ENCODE measurements around the gene NSD1. TPM values are rescaled to one million over a fixed set of nuclear protein-coding genes. Genes with fewer than 3 reads are reported as not detected.
A peak's percentile ranks its signal among the peaks of the same experiment; 100 is the strongest.
"Not testable (repeated sequence)": the region's sequence is repeated elsewhere in the genome, so short reads cannot be mapped to it uniquely, and the experiment has no call there.

Gene NSD1
- total RNA-seq, 1 donor from 2014 or later: 22.4 TPM

DNA sequence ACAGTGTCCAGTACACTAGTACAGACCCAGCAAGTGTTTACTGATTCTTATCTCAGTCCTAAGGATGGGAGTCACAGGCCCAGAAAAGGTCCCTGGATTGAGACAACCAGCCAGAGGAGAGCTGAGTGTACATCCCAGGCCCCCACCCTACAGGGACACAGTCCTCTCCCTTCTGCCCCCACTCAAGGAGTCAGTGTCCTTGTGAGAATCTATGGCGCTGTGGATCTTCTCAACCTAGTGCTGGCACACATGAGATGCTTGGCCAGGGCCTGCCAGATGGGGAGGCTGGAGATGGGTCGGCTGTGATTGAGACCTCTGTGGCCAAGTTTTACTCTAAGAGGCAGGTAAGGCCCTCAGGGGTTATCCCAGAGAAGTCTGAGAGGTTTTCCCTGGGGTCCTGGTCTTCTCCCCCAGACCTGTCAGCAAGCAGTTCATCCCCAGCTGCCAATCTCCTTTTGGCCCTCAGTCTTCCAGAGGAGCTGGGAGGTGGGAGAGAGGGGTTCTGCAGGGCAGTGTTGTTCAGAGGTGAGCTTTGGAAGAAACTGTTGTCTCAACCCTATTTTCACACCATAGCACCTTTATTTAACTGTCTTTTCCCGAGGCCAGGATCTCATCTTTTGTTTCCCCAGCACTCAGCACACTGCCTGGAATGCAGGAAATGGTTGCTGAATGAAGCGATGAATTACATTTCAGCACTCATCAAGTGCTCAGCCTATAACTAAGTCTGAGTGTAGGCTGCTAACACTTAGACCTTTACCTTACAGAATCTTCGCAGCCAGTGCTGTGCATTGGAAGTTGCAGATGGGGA, 3.2 kb upstream of the NSD1 start:
- DNase-seq (ENCODE audit: low read depth in 2 of 2): peak; percentile 58 to 59

- DNase-seq (ENCODE audit: low read depth in 2 of 2): no peak
Observed at GRCh38 chr5:177131019-177131320, 2.6 kb upstream of the NSD1 start.

DNA sequence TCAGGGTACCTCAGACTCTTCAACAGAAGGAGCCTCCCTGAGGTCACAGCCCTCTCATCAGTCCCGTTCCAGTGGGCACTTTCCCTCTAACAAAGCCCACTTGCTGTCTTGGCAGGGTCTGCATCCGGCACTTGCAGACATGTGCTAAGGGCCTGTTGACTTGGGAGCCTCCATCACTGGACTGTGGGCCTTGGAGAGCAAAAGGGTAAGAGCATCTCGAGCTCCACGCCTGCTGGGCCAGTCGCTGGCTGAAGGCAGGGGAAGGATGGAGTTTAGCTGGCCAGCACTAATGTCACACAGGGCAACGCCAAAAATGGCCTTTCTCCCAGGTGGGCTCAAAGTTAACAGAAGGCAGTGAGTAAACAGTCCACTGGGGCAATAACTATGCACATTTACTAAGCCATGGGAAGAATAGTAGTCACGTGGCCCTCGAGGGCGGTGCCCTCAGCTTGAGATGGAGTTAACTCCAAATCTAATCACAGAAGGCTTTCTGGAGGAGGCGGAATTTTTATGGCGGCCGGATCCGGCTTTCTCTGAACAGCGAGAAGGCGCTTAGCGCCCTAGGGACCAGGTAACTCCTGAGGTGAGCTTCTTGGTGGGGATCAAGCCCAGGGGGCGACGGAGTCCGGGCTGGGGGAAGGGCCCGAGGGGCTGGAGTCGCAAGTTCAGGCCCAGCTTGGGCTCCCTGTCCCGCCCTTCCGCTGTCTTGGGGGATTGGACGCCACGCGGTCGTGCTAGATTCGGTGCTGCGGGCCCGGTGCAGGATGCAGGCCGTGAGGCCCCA, 2.0 kb upstream of the NSD1 start:
- DNase-seq (ENCODE audit: low read depth in 2 of 2): no peak

- no peak for DNase-seq (ENCODE audit: low read depth in 2 of 2)
Observed at GRCh38 chr5:177132136-177133095, 1.2 kb upstream of the NSD1 start.

GRCh38 chr5:177133853-177134696, 502 bp downstream of the NSD1 start:
- DNase-seq (ENCODE audit: low read depth in 2 of 2): peak; percentile 57 to 70

DNA sequence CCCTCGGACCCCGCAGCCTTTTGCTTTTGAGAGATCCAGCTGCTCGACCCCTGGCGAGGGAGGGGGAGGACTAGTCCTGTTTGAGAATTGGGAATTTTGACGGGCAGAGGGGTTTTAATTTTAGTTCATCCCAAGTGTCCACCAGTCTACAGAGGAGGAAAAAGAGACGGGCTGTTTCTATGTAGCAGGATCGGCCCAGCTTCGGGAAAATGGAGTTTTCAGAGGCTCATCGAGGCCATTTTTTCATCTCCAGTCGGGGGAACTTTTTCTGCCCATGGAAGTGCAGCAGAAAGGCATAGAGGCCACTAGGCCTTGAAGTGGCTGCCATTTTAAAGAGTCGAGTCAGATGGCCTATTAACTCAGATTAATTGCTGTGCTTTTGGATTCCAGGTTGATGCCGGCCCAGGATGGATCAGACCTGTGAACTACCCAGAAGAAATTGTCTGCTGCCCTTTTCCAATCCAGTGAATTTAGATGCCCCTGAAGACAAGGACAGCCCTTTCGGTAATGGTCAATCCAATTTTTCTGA, 1.2 kb downstream of the NSD1 start:
- DNase-seq (ENCODE audit: low read depth in 2 of 2): no peak

DNA sequence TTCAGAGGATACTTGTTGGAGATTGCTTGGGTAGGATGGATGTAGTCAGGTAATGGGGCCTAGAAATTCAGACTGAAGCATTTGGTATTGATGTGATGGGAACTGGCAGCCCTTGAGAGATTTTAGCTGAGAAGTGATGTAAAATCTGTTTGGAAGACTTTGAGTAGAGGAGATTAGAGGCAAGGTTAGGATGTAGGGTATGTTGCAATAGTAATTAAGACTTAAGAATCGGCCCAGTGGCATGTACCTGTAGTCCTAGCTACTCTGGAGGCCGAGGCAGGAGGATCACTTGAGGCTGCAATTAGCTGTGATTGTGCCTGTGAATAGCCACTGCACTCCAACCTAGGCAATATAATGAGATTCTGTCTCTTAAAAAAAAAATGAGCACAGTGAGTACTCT, 6.7 kb downstream of the NSD1 start:
- DNase-seq (ENCODE audit: low read depth in 2 of 2): no peak

- no peak for DNase-seq (ENCODE audit: low read depth in 2 of 2)
Observed at GRCh38 chr5:177141496-177141895, 7.9 kb downstream of the NSD1 start.

DNA sequence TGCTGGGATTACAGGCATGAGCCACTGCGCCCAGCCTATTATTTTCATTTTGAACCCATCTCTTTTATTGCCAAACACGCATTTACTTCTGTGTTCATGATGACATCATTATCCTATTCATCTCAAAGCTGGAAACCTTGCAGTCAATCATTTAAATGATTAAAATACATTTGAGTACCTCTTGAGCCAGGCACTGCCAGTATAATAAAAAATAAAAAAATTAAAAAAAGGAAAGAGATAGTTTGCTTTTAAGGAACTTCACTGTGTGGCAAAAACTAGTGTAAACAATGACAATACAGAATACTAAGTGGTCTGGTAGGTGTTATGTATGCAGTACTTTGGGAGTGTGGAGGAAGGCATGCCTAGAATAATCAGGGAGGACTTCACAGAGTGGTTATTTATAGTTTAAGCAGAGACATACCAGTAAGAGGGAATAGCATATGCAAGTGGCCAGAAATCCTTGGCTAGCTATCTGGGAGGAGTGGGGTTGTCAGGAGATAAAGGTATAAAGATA, 8.6 kb downstream of the NSD1 start:
- no peak for DNase-seq (ENCODE audit: low read depth in 2 of 2)

GRCh38 chr5:177142778-177143177, 9.2 kb downstream of the NSD1 start:
- DNase-seq (ENCODE audit: low read depth in 2 of 2): no peak

- peak in 1 of 2 donors; percentile 10 for DNase-seq (ENCODE audit: low read depth in 2 of 2)
Observed at GRCh38 chr5:177146891-177147638, 13.5 kb downstream of the NSD1 start.

DNA sequence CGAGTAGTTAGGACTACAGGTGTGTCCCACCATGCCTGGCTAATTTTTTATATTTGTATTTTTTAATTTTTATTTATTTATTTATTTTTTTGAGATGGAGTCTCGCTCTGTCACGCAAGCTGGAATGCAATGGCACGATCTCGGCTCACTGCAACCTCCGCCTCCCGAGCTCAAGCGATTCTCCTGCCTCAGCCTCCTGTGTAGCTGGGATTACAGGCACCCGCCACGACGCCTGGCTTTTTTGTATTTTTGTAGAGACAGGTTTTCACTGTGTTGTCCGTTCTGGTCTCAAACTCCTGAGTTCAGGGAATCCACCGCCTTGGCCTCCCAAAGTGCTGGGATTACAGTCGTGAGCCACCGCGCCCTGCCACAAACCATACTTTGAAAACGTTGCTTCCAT, 16.5 kb downstream of the NSD1 start:
- not testable (repeated sequence) for DNase-seq (ENCODE audit: low read depth in 2 of 2)

GRCh38 chr5:177154003-177154643, 20.6 kb downstream of the NSD1 start:
- no peak for DNase-seq (ENCODE audit: low read depth in 2 of 2)

DNA sequence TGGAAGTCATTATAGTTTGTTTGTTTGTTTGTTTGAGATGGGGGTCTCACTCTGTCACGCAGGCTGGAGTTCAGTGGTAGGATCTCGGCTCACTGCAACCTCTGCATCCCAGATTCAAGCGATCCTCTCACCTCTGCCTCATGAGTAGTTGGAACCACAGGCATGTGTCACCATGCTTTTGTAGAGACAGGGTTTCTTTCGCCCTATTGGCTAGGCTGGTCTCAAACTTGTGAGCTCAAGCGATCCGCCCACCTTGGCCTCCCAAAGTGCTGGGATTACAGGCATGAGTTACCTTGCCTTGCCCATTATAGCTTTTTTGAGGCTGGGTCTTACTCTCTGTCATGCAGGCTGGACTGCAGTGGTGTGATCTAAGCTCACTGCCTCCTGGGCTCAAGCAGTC, 28.8 kb downstream of the NSD1 start:
- no peak for DNase-seq (ENCODE audit: low read depth in 2 of 2)

DNA sequence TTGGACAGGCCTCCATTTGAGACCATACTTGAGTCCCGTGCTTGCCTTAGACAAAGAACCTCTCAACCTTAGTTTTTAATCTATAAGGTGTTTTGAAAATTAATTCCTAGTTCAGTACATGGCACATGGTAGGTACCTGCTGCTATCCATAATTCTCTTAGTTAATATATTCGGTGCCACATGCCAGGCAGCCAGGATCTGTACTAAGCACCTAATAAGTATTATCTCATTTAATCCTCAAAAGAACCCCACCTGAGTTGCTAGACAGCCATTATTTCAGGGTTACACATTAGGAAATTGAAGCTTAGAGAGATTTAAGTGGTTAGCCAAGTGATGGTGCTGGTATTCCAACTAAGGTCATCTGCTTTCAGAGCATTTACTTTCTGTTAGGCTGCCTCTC, 29.9 kb downstream of the NSD1 start:
- DNase-seq (ENCODE audit: low read depth in 2 of 2): no peak

DNA sequence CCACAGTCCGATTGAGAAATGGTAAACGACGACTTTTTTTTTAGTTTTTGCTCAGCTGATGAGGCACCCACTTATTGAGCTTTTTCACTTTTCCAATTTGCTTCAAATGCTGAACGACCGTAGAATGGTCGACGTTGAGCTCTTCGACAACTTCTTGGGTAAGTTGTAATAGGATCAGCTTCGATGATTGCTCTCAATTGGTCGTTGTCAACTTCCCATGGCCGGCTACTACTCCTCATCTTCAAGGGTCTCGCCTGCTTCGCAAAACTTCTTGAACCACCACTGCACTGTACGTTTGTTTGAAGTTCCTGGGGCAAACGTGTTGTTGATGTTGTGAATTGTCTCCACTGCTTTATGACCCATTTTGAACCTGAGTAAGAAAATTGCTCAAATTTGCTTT, 35.7 kb downstream of the NSD1 start:
- no peak for DNase-seq (ENCODE audit: low read depth in 2 of 2)

GRCh38 chr5:177171961-177172360, 38.4 kb downstream of the NSD1 start:
- DNase-seq (ENCODE audit: low read depth in 2 of 2): peak in 1 of 2 donors; percentile 5

DNA sequence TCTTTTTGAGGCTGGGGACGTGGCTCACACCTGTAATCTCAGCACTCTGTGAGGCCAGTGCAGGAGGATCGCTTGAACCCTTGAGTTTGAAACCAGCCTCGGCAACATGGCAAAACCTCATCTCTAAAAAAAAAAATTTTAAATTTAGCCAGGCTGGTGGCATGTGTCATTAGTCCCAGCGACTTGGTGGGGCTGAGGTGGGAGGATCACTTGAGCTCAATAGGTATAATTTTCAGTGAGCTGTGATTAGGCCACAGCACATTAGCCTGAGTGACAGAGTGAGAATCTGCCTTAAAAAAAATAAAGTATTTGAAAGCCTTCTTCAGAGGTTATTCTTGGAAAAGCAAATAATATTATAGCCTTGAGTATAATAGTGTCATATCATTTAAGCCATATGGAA, 41.8 kb downstream of the NSD1 start:
- DNase-seq (ENCODE audit: low read depth in 2 of 2): no peak

GRCh38 chr5:177176175-177176711, 42.7 kb downstream of the NSD1 start:
- DNase-seq (ENCODE audit: low read depth in 2 of 2): no peak
